ENCODE results near the gene KIAA1549.

Gene KIAA1549

GRCh38 chr7:138934861-138935260 lies 46.3 kb downstream of the KIAA1549 start:
- no peak overlapping the region for H2AFZ ChIP-seq (ENCODE audit: low read depth, low read length)
- TF ChIP-seq, protein P1, sequence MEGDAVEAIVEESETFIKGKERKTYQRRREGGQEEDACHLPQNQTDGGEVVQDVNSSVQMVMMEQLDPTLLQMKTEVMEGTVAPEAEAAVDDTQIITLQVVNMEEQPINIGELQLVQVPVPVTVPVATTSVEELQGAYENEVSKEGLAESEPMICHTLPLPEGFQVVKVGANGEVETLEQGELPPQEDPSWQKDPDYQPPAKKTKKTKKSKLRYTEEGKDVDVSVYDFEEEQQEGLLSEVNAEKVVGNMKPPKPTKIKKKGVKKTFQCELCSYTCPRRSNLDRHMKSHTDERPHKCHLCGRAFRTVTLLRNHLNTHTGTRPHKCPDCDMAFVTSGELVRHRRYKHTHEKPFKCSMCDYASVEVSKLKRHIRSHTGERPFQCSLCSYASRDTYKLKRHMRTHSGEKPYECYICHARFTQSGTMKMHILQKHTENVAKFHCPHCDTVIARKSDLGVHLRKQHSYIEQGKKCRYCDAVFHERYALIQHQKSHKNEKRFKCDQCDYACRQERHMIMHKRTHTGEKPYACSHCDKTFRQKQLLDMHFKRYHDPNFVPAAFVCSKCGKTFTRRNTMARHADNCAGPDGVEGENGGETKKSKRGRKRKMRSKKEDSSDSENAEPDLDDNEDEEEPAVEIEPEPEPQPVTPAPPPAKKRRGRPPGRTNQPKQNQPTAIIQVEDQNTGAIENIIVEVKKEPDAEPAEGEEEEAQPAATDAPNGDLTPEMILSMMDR (IDR thresholded peaks at IDR 0.05; ENCODE audit: low read depth, low read length): no peak
- TF ChIP-seq EZH2phosphoT487 (IDR thresholded peaks at IDR 0.05; ENCODE audit: low read depth): no peak
- H3K9me3 ChIP-seq (ENCODE audit: insufficient read depth, low read length): no peaks in the 10 kb centered on the region
- H3K79me2 ChIP-seq (ENCODE audit: low read length): no peaks in the 10 kb centered on the region
- H3K27ac ChIP-seq (ENCODE audit: low read length): no peak overlapping the region
- no peak overlapping the region for H3K9ac ChIP-seq (ENCODE audit: low read length)
- H3K27me3 ChIP-seq (ENCODE audit: low read depth, low read length): no peaks in the 10 kb centered on the region
- H3K4me3 ChIP-seq (ENCODE audit: low read length): no peak overlapping the region
- no peaks in the 10 kb centered on the region for H3K36me3 ChIP-seq (replicated peaks; ENCODE audit: low read depth, low read length)
- no peaks in the 10 kb centered on the region for H3K4me1 ChIP-seq (ENCODE audit: low read length)
- no peaks in the 10 kb centered on the region for H4K20me1 ChIP-seq (ENCODE audit: insufficient read depth, low read length)
- no peak overlapping the region for H3K4me2 ChIP-seq (ENCODE audit: low read length)

DNA sequence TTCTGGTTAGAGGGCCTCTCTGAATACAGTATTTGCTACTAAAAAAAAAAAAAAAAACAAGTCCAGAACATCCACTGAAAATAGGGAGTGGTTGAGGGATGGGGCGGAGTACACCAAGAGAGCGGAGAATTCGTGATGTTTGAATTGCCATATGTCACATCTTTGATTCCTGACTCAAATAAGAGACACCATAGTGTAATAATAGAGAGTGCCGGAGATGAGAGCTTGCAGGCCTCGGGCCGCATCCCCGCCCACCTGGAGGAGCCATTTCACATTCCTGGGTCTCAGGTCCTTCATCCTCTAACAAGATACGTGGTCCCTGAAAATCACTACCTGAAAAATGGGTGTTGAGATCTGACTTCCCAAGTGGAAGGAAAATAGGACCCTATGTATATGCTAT lies 46.8 kb downstream of the KIAA1549 start:
- H3K9me3 ChIP-seq (ENCODE audit: insufficient read depth, low read length): no peaks in the 10 kb centered on the region
- no peak overlapping the region for H3K9ac ChIP-seq (ENCODE audit: low read length)
- H4K20me1 ChIP-seq (ENCODE audit: insufficient read depth, low read length): no peaks in the 10 kb centered on the region
- no peaks in the 10 kb centered on the region for H3K36me3 ChIP-seq (replicated peaks; ENCODE audit: low read depth, low read length)
- TF ChIP-seq EZH2phosphoT487 (IDR thresholded peaks at IDR 0.05; ENCODE audit: low read depth): no peak
- TF ChIP-seq, protein P1 (IDR thresholded peaks at IDR 0.05; ENCODE audit: low read depth, low read length): no peak
- no peak overlapping the region for H3K4me3 ChIP-seq (ENCODE audit: low read length)
- no peak overlapping the region for H3K4me2 ChIP-seq (ENCODE audit: low read length)
- no peak overlapping the region for H3K27ac ChIP-seq (ENCODE audit: low read length)
- no peaks in the 10 kb centered on the region for H3K4me1 ChIP-seq (ENCODE audit: low read length)
- H3K27me3 ChIP-seq (ENCODE audit: low read depth, low read length): no peaks in the 10 kb centered on the region
- H3K79me2 ChIP-seq (ENCODE audit: low read length): no peaks in the 10 kb centered on the region
- no peak overlapping the region for H2AFZ ChIP-seq (ENCODE audit: low read depth, low read length)

- Histone ChIP-seq H3K36me3 (replicated peaks; ENCODE audit: low read depth, low read length) (no peaks in the 10 kb centered on the region), H3K4me2 (ENCODE audit: low read length) (no peak overlapping the region), H3K27ac (ENCODE audit: low read length) (no peak overlapping the region), H4K20me1 (ENCODE audit: insufficient read depth, low read length) (no peaks in the 10 kb centered on the region), H2AFZ (ENCODE audit: low read depth, low read length) (no peak overlapping the region), H3K27me3 (ENCODE audit: low read depth, low read length) (no peaks in the 10 kb centered on the region), H3K9me3 (ENCODE audit: insufficient read depth, low read length) (no peaks in the 10 kb centered on the region), H3K79me2 (ENCODE audit: low read length) (no peaks in the 10 kb centered on the region), H3K9ac (ENCODE audit: low read length) (no peak overlapping the region), H3K4me3 (ENCODE audit: low read length) (no peak overlapping the region), H3K4me1 (ENCODE audit: low read length) (no peaks in the 10 kb centered on the region)
- TF ChIP-seq, protein P1 (IDR thresholded peaks at IDR 0.05; ENCODE audit: low read depth, low read length): no peak
- TF ChIP-seq EZH2phosphoT487 (IDR thresholded peaks at IDR 0.05; ENCODE audit: low read depth): no peak
Observed at GRCh38 chr7:138932870-138933269, 48.3 kb downstream of the KIAA1549 start.

DNA sequence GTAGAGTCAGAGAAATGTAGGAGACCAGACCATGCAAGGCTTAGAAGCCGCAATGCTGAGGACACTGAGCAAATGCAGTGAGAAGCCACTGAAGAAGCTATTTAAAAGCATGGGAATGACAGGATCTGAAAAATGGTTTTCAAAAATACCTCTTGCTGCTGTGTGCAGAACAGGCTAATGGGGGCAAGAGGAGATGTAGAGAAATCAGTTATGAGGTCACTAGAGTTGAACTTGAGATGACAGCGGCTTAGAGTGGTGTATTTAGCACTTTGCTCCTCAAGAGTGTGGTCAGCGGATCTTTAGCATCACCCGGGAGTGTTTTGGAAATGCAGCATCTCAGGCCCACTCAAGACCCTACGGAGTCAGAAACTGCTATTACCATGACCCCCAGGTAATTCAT lies 48.8 kb downstream of the KIAA1549 start:
- H3K4me2 ChIP-seq (ENCODE audit: low read length): no peak overlapping the region
- H3K9me3 ChIP-seq (ENCODE audit: insufficient read depth, low read length): no peaks in the 10 kb centered on the region
- H3K27ac ChIP-seq (ENCODE audit: low read length): no peak overlapping the region
- no peaks in the 10 kb centered on the region for H3K36me3 ChIP-seq (replicated peaks; ENCODE audit: low read depth, low read length)
- no peaks in the 10 kb centered on the region for H3K79me2 ChIP-seq (ENCODE audit: low read length)
- TF ChIP-seq, protein P1 (IDR thresholded peaks at IDR 0.05; ENCODE audit: low read depth, low read length): no peak
- no peak for TF ChIP-seq EZH2phosphoT487 (IDR thresholded peaks at IDR 0.05; ENCODE audit: low read depth)
- no peaks in the 10 kb centered on the region for H4K20me1 ChIP-seq (ENCODE audit: insufficient read depth, low read length)
- no peaks in the 10 kb centered on the region for H3K27me3 ChIP-seq (ENCODE audit: low read depth, low read length)
- no peak overlapping the region for H2AFZ ChIP-seq (ENCODE audit: low read depth, low read length)
- H3K9ac ChIP-seq (ENCODE audit: low read length): no peak overlapping the region
- H3K4me1 ChIP-seq (ENCODE audit: low read length): no peaks in the 10 kb centered on the region
- H3K4me3 ChIP-seq (ENCODE audit: low read length): no peak overlapping the region

All from OCI-LY3 (cell line).